Prostate gland (tissue), 2 donors: ENCODE results near the gene SUFU. TPM values are rescaled to one million over a fixed set of nuclear protein-coding genes. Genes with fewer than 3 reads are reported as not detected.
A peak's percentile ranks its signal among the peaks of the same experiment; 100 is the strongest.

Source experiments
- DNase-seq: peaks from one replicate; pipeline ENCODE4 v3.0.0-alpha.2; 2019; ENCODE audit warnings: low spot score
- H3K27ac ChIP-seq, 2 donors: fragments of 200-600 bp; sonication (generic); 2 replicates each; pipeline ENCODE4 v1.5.1; 2017 to 2019
- H3K27me3 ChIP-seq: fragments of 200-600 bp; sonication (generic); replicated peaks from 2 replicates; pipeline ENCODE4 v1.5.1; 2019; ENCODE audit not compliant: insufficient read depth
- H3K36me3 ChIP-seq, 2 donors: fragments of 200-600 bp; sonication (generic); 1 replicate in 1 of 2; 2 replicates in 1 of 2; pipeline versions ENCODE4 v1.5.1 to v1.8.1; 2017 to 2019
- H3K4me1 ChIP-seq: fragments of 200-600 bp; sonication (generic); replicated peaks from 2 replicates; pipeline ENCODE4 v1.5.1; 2019
- H3K4me3 ChIP-seq, 2 donors: fragments of 200-600 bp; sonication (generic); 2 replicates each; pipeline ENCODE4 v1.5.1; 2017 to 2019
- H3K9me3 ChIP-seq: fragments of 200-600 bp; sonication (generic); 2 replicates; pipeline ENCODE4 v1.5.1; 2017
- CTCF ChIP-seq, 4 experiments: fragments of 200-600 bp in 2 of 4; fragments of 450-650 bp in 2 of 4; sonication (generic) in 2 of 4; IDR thresholded peaks; 1 replicate in 3 of 4; 2 replicates in 1 of 4; pipeline ENCODE4 v1.5.1; 2016 to 2019; ENCODE audit warnings: antibody characterized with exemption in 4 of 4, mild to moderate bottlenecking in 2 of 4, moderate library complexity in 2 of 4
- POLR2A ChIP-seq: fragments of 450-650 bp; IDR thresholded peaks from one replicate; pipeline ENCODE4 v1.6.1; 2016; ENCODE audit warnings: antibody characterized with exemption, mild to moderate bottlenecking
- POLR2AphosphoS5 ChIP-seq: sonication (generic); formaldehyde crosslinking; IDR thresholded peaks from one replicate; pipeline ENCODE4 v1.6.1; 2017; ENCODE audit warnings: antibody characterized with exemption
- WGBS: methylation state at CpG from one replicate; pipeline ENCODE4 v1.1.5; 2018; 5-methylcytosine and 5-hydroxymethylcytosine counted together
- intact Hi-C: fragments of 100-400 bp; cut with DNase I; formaldehyde crosslinking; loops from one replicate; pipeline ENCODE4 v1.14.2; 2022
- total RNA-seq, 2 donors: library from RNA; depleted of rRNA; stranded (reverse); fragments of >200 nt; gene quantifications; one replicate each; pipeline ENCODE4 v1.1.0, GENCODE V29; 2016

SUFU gene
- total RNA-seq, 2 donors from 2014 or later = 17.4 to 20.4 TPM

GRCh38 chr10:102581981-102582580 lies 78.3 kb downstream of the SUFU start:
- intact Hi-C loops = loop anchor here (5.0 to 10.0 kb wide), 2 partner anchors 185 to 347 kb away; partner anchors contain the start of gene NFKB2
- H3K27ac ChIP-seq = peak overlapping the region in 1 of 2 donors; percentile 6
- no peaks in the 10 kb centered on the region for H3K36me3 ChIP-seq
- no peak overlapping the region for H3K4me3 ChIP-seq
- no peak for DNase-seq
- H3K9me3 ChIP-seq = no peaks in the 10 kb centered on the region
- no peaks in the 10 kb centered on the region for H3K27me3 ChIP-seq
- 57% methylated on average over 10 of the region's 10 CpGs for WGBS
- peaks cover 10% of the 10 kb centered on the region for H3K4me1 ChIP-seq
- TF ChIP-seq POLR2A (no peak), POLR2AphosphoS5 (no peak), CTCF (IDR thresholded peaks at IDR 0.05) (no peak)

GRCh38 chr10:102583435-102584417 lies 80.0 kb downstream of the SUFU start:
- Histone ChIP-seq H3K9me3 (no peaks in the 10 kb centered on the region), H3K36me3 (no peaks in the 10 kb centered on the region), H3K4me3 (no peak overlapping the region), H3K27ac (no peak overlapping the region), H3K27me3 (no peaks in the 10 kb centered on the region), H3K4me1 (peaks cover 10% of the 10 kb centered on the region)
- peak; percentile 59 to 88 (median 84) for TF ChIP-seq CTCF (IDR thresholded peaks at IDR 0.05)
- TF ChIP-seq POLR2A = no peak
- peak; percentile 71 for TF ChIP-seq POLR2AphosphoS5
- peak; percentile 82 for DNase-seq
- WGBS = 40% methylated on average over 11 of the region's 11 CpGs
- intact Hi-C loops = loop anchor here (2.0 to 10.0 kb wide), 3 partner anchors 79 to 349 kb away; partner anchors contain the start of gene NFKB2

- peaks cover 10% of the 10 kb centered on the region for H3K4me1 ChIP-seq
- no peak overlapping the region for H3K4me3 ChIP-seq
- intact Hi-C loops = loop anchor here (2.0 to 10.0 kb wide), 2 partner anchors 80 to 350 kb away; no protein-coding TSS in a partner anchor
- H3K9me3 ChIP-seq = no peaks in the 10 kb centered on the region
- no peak for DNase-seq
- no peak for TF ChIP-seq CTCF (IDR thresholded peaks at IDR 0.05)
- no peak for TF ChIP-seq POLR2A
- no peak for TF ChIP-seq POLR2AphosphoS5
- H3K27ac ChIP-seq = no peak overlapping the region
- no peaks in the 10 kb centered on the region for H3K27me3 ChIP-seq
- H3K36me3 ChIP-seq = no peaks in the 10 kb centered on the region
- WGBS = 61% methylated on average over 1 of the region's 1 CpG
These were observed 81.3 kb downstream of the SUFU start for GRCh38 chr10:102585026-102585425.

- DNase-seq = no peak
- H3K27ac ChIP-seq = no peak overlapping the region
- peaks cover 2% of the 10 kb centered on the region for H3K4me1 ChIP-seq
- 97% methylated on average over 1 of the region's 1 CpG for WGBS
- H3K27me3 ChIP-seq = no peaks in the 10 kb centered on the region
- no peaks in the 10 kb centered on the region for H3K9me3 ChIP-seq
- TF ChIP-seq CTCF (IDR thresholded peaks at IDR 0.05) (no peak), POLR2AphosphoS5 (no peak), POLR2A (no peak)
- H3K36me3 ChIP-seq = no peaks in the 10 kb centered on the region
- H3K4me3 ChIP-seq = no peak overlapping the region
- intact Hi-C loops = loop anchor here (10.0 kb wide), 1 partner anchor 352 kb away; no protein-coding TSS in a partner anchor
These were observed 83.1 kb downstream of the SUFU start for GRCh38 chr10:102586858-102587257.
